ENCODE results near the gene ASB5.
"Not testable (repeated sequence)": the region's sequence is repeated elsewhere in the genome, so short reads cannot be mapped to it uniquely, and the experiment has no call there.

ASB5 gene, protein sequence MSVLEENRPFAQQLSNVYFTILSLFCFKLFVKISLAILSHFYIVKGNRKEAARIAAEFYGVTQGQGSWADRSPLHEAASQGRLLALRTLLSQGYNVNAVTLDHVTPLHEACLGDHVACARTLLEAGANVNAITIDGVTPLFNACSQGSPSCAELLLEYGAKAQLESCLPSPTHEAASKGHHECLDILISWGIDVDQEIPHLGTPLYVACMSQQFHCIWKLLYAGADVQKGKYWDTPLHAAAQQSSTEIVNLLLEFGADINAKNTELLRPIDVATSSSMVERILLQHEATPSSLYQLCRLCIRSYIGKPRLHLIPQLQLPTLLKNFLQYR

GRCh38 chr4:176268963-176269362, at the start of gene ASB5:
ASB5 (minus strand) TSS chr4:176269222; CDS start chr4:176269108, 114 bp downstream.
- DNase-seq = no peak

DNA sequence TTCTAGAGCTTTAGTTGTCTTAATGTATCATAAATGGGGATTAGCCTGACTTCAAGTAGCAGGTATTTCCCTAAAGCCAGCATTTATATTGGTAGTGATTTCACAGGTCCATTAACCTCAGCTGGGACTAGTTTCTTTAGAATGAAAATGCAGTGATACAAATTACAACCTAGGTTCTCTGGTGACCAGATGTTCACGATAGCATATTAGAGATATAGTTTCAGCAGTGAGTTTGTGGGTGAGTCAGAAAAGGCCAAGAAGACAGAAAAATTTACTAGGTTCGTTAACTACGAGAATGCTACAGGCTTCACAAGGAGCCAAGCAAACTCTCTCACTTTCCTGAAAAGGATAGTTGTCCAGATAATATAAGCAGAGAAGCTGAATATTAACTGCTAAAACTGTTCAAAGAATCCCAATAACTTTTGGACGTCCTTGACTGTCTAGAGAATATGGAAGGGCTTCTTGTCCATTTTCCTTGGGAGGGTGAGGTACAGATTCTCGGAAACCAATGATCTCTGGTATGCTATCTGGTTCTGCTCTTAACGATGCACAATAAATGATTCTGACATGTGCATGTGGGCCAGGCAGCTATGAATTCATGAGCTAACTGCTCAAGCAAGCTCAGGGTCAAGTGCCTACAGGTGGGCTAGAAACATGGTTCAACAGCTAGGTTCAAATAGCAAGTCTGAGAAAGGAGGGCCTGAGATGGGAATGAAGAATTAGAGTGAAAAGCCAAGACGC, 44.7 kb upstream of the ASB5 start:
- no peak for DNase-seq

GRCh38 chr4:176309772-176310171, 40.8 kb upstream of the ASB5 start:
- DNase-seq = no peak

- no peak for DNase-seq
These were observed 40.0 kb upstream of the ASB5 start for GRCh38 chr4:176309046-176309445.

DNA sequence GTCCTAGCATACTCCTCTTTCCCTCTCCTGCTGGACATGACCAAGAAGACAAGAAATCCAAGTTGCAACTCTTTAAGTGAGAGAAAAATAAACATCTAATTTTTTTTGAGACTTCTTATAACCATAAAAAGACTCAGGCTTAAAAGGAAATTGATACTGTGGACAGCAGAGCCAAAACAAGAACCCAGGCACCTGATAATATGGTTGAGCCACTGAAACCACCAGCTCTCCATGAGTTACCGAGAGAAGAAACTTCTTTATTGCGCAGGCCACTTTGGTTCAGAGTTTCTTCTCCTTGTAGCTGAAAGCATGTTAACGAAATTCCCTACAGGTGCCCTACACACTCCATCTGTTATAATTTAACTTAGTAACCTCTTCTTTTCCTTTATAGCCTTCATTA, 39.4 kb upstream of the ASB5 start:
- DNase-seq = no peak

GRCh38 chr4:176307666-176307930, 38.6 kb upstream of the ASB5 start:
- DNase-seq = no peak

GRCh38 chr4:176306837-176307665, 38.0 kb upstream of the ASB5 start:
- no peak for DNase-seq

- no peak for DNase-seq
These were observed 34.9 kb upstream of the ASB5 start for GRCh38 chr4:176303938-176304337.

DNA sequence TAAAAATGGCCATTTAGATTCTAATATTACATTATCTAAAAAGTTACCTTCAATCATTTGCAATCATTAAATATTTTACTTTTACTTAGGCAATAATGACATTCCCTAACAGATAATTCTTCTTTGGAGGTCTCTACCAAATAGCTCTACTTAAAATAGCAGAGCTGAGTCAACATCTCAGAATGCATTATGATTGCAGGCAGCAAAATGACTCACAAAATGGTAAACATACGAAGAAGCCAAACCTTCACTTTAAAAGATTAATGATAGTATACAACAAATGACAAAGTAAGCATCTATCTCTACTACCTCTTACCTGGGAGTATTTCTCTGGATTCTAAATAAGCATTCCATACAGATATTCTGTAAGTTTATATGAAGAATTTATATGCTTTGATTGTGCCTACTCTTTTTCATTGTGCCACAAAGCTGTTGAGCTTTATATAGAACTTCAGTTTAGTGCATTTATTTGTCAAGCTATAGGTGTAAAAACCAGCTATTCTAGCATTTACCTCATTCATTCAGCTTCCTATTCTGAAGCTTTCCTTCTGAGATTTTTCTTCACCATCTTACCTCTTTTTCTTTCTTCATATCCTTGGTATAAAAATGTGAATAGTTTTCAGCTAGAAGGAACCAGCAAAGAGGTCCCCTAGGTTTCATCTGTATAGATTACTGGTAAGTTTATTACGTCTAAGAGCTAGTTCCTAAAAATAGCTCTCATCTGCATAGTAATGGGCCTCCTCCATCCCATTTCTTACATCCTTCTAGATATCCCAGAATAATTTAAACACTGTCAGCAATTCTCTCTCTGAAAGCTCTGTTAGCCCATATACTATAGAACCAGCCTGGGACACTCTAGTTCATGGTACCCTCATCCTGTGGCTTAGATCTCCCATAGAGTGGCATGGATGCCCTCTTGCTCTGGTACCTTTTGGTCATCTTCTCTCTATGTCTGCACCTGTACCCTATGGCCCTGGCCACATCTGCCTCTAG, 33.6 kb upstream of the ASB5 start:
- no peak for DNase-seq

DNA sequence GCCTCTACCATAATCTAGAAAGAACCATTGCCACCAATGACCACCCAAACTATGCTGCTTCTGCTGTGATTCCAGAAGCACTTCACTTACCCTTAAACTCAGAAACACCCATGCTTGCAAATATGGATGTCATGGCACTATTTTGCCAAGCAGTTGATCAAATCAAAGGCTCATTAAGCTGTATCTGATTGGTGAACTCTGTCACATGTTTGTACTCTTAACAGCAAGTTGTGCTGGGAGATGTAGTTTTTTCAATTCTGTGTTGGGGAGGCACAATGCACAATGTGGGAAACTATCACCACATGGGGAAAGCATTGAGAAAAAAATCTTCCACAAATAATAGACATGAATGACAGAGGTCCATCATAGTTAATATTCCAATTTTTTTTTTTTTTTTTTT, 31.5 kb upstream of the ASB5 start:
- DNase-seq = no peak

DNA sequence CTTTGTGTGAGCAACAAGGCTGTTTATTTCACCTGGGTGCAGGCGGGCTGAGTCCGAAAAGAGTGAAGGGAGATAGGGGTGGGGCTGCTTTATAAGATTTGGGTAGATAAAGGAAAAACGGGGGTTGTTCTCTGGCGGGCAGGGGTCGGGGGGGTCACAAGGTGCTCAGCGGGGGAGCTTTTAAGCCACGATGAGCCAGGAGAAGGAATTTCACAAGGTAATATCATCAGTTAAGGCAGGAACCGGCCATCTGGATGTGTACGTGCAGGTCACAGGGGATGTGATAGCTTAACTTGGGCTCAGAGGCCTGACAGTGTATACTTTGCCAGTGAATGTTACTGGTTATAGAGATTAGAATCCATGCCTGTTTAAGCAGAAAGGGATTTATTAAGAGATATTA, 31.0 kb upstream of the ASB5 start:
- no peak for DNase-seq

DNA sequence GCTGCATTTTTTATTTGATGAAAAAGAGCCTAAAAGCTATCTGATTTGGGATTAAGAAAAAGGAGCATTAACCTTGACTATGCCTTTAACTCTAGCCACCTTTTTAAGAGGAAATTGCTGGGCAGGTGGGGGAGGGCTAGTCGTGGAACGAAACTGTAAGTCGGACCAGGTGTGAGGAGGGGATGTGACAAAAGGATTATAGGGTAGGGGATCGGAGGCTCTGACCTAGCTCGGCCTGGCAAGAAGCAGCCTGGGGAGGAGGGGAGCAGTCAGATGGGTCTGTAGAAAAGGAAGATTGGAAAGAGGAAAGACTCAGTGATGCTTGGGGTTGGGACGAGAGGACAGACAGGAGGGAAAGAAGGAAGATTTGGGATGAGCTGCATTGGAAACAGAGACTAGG, 29.6 kb upstream of the ASB5 start:
- no peak for DNase-seq

DNA sequence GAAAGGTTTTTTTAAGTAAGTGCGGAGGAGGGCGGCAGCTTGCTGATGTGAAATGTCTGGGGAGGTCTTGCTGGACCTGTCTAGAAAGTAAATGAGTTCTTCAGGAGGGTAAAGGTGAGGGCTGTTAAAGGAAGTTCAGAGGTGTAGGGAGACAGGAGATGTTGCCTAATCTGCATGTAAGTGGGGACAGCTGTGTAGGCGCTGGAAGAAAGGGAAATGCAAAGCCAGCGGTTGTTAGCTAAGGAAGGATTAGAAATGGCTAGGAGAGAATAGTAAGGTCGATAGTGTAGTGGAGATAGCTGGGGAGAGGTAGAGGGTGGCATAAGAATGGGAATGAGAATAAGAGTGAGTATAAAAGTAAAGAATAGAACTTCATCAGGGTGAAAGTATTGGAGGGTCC, 26.9 kb upstream of the ASB5 start:
- not testable (repeated sequence) for DNase-seq

GRCh38 chr4:176293660-176294059, 24.6 kb upstream of the ASB5 start:
- DNase-seq = no peak

- DNase-seq = no peak
These were observed 23.9 kb upstream of the ASB5 start for GRCh38 chr4:176292920-176293319.

DNA sequence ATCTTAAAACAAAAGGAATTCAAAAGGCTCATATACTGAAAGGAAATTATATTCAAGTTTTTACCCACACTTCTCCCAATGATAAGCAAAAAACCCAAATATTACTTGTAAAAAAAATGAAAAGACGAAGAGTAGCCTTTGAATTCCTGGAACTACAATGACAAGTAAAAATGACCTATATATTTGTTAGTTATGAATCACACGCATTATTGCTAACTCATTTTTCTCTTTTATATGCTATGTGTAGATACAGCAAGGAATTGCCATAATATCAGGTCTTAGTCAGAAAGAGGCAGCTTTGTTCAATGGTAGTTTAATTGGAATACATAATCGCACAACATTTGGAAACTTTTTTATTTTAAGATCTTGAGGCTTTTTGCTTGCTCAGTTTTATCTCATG, 22.7 kb upstream of the ASB5 start:
- no peak for DNase-seq

DNA sequence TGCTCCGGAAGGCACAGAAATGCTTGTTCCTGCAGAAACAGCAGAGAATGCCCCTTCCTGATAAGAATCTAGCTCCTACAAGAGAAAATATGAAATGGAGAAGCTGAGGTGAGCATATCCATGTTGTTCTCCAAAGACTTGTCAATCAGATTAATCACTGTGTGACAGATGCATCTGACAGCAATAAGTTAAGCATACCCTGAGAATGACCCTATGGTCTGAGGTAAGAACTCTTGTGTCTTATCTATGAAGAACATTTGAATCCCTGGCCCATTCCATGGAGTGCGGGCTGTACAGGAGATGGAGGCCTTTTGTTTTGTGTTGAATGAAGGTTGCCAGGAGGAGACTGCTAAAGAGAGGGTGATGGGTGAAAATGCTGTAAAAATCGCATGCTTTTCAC, 21.5 kb upstream of the ASB5 start:
- no peak for DNase-seq

DNA sequence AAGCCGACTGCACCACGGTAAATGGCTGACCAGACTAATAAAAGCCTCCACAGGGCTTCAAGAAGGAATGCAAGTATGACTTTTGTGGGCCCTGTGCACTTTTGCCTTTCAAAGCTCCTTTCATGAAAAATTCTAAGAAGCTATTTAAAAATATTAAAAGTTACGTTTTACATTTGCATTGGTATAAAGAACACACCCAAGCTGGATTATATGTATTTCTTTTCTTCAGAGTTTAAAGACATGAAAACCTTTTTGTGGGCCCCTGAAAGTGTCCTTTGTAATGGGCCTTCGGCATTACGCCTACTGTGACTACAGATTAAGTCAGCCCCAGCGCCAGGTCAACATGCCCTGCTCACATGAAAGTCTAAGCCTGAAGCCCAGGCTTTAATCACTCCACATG, 20.5 kb upstream of the ASB5 start:
- DNase-seq = no peak

GRCh38 chr4:176288020-176288419, 19.0 kb upstream of the ASB5 start:
- no peak for DNase-seq

DNA sequence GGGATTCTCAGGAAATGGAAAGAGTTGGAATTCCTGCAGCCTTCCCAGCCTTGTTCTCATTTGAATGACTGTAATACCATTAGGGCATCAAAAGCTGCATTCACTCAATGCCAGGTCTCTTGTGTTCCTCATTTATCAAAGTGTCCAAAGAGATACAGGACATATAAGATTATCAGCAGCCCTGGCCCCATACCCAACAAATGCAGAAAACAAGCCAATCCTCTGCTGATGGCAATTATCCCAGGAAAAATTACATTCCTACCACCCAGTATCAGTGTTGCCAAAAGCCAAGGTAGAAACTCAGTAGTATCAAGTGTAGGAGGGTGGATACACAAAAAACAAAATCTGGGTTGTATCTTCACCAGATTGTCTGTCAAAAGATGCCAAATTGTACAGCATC, 18.5 kb upstream of the ASB5 start:
- DNase-seq = no peak

DNA sequence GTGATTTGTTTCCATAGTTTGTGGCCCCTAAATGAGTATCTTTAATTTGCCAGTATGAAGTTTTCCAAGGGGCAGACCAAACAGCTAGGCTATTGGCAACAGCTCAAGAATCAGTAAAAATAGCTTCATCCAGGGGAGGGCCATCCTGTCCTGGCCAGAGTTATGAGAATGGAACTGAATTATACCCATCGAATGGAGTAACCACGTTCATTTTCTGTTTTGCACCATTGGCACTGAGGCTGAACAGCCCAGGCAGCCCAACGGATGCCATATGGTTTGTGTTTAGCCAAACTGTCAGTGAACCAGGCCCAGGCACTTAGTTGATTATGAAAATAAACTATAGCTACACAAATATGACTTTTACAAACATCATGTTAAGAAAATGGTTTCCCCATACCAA, 17.7 kb upstream of the ASB5 start:
- no peak for DNase-seq

- DNase-seq = not testable (repeated sequence)
These were observed 10.5 kb upstream of the ASB5 start for GRCh38 chr4:176279560-176279959.
